Activated T-helper 17 cell treated with anti-CD3 and anti-CD28 coated beads, Interleukin-2, amount 50 U/mL, for 72 hours (primary cell): ENCODE data around the gene ACBD3. TPM values are rescaled to one million over a fixed set of nuclear protein-coding genes. Genes with fewer than 3 reads are reported as not detected.
A peak's percentile ranks its signal among the peaks of the same experiment; 100 is the strongest.

Experiments
- ATAC-seq: fragments of 150-1000 bp; cut with Tn5 transposase; replicated peaks from 2 replicates; pipeline ENCODE4 v1.10.0; 2021; ENCODE audit warnings: mild to moderate bottlenecking, moderate library complexity
- H3K27ac Mint-ChIP-seq: one replicate; pipeline ENCODE4 v1.8.0; 2022; ENCODE audit warnings: mixed read lengths
- H3K27me3 Mint-ChIP-seq: one replicate; pipeline ENCODE4 v1.8.0; 2022; ENCODE audit warnings: mixed read lengths
- H3K36me3 Mint-ChIP-seq: one replicate; pipeline ENCODE4 v1.8.0; 2022; ENCODE audit warnings: low read depth, mild to moderate bottlenecking, mixed read lengths
- H3K4me1 Mint-ChIP-seq: one replicate; pipeline ENCODE4 v1.8.0; 2022; ENCODE audit warnings: mixed read lengths
- H3K4me3 Mint-ChIP-seq: one replicate; pipeline ENCODE4 v1.8.0; 2022; ENCODE audit warnings: mild to moderate bottlenecking, mixed read lengths
- H3K9me3 Mint-ChIP-seq: one replicate; pipeline ENCODE4 v1.8.0; 2022; ENCODE audit warnings: mixed read lengths
- total RNA-seq, 2 donors: library from RNA; stranded (reverse); gene quantifications; one replicate each; pipeline ENCODE4 v1.2.3, GENCODE V29; 2022

The ACBD3 gene
- 10 to 100 TPM; 20.3 to 23.9 TPM for total RNA-seq

DNA sequence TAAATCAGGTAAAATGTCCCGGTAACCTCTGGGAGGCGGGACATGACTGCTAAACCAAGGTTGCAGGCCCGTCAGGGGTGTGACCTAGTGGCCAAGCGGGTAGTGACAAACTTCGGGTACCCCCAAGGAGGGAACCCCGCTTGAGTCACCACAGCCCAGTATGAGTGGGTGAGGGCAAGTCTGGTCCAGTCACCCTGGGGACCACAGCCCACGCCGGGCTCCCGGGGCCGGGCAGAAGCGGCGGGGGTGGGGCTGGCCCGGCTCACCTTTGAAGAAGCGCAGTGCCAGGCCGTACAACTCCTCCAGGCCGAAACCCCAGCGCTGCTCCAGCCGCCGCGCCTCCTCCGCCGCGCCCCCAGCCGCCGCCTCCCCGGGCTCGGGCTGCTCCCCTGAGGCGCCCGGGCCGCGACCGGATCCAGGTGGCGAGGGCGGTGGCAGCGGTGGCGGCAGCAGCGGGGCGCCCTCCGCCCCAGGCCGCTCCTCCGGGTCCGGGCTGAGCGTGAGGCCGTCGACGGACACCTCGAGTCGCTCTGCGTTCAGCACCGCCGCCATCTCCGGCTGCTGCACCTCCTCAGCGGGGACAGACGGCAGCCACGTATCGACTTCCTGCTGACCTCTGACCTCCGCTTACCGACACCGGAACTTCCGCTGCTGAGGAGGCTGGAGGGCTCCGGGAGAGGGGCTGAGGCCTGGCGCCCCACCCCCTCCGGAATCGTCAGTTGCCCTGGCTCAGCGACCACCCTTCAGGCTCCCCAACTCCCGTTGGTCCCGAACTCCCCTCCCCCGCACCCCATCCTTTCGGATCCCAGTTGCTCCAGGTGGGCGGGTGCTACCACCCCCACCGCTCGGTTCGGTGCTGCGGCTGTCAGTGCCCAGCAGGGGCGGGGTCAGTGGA, at the start of gene ACBD3:
TSS of gene ACBD3 (minus strand) at position 618 of the 895 bp plus-strand sequence. CDS start at position 552, 66 bp downstream.
- Mint-ChIP-seq H3K9me3 (no peaks in the 10 kb centered on the region), H3K27me3 (no peaks in the 10 kb centered on the region), H3K4me3 (peak within 1 kb of the TSS; percentile 98), H3K36me3 (peaks cover 36% of the 10 kb centered on the region), H3K27ac (peak within 1 kb of the TSS; percentile 97), H3K4me1 (peaks cover 21% of the 10 kb centered on the region)
- peak; percentile 95 for ATAC-seq

DNA sequence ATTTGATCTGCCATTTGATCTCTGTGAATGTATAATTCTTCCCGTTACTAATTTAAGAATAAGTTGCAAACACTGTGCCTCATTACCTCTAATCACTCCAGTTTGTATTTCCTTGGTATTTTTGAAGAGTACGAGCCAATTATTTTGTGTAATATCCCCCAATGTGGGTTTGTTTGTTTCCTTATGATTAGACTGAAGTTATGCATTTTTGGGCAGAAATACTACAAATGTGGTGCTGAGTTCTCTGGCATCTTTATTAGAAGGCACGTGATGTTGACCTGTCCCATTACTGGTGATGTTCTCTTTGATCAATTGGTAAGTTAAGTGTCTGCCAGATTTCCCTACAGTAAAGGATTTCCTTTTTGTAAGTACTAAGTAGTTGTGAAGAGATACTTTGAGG, 47.3 kb upstream of the ACBD3 start:
- no peaks in the 10 kb centered on the region for H3K4me1 Mint-ChIP-seq
- no peaks in the 10 kb centered on the region for H3K9me3 Mint-ChIP-seq
- H3K36me3 Mint-ChIP-seq: peaks cover 50% of the 10 kb centered on the region
- no peak overlapping the region for H3K27ac Mint-ChIP-seq
- no peak overlapping the region for H3K4me3 Mint-ChIP-seq
- H3K27me3 Mint-ChIP-seq: no peaks in the 10 kb centered on the region
- ATAC-seq: no peak

DNA sequence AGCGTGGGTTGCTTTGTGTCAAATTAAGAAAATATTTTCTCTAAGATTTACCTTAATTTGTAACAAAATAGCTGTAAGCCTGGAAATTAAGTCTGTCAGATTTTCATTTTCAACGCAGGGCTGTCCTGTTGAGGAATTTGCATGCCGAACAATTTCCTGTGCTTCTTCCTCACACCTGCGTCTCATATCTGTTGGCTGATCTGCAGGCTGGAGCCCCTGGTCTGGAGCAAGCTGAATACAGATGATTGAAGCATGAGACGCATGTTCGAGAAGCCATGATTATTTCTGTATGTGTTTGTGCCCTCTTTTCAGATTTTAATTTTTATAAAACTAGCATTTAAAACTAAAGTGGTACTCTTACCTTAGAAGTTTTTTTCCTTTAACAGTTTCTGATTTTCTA, 46.8 kb upstream of the ACBD3 start:
- no peaks in the 10 kb centered on the region for H3K4me1 Mint-ChIP-seq
- no peak for ATAC-seq
- H3K27me3 Mint-ChIP-seq: no peaks in the 10 kb centered on the region

DNA sequence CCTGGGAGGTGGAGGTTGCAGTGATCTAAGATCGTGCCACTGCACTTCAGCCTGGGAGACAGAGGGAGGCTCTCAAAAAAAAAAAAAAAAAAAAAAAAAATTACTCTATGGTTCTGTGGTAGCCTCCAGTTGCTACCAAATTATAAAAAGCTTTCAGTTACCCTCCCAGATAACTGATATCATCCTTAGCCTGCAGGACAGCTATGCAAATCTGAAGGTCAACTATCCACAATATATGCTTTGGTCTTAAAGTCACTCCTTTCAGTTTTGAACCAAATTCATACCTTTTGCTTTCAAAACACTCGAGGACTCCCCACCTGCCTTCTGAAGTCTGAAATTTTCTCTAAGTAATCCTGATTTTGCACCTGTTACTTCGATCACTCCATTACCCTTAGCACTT, 40.1 kb upstream of the ACBD3 start:
- Mint-ChIP-seq H3K27me3 (peaks cover 21% of the 10 kb centered on the region), H3K4me1 (no peaks in the 10 kb centered on the region), H3K36me3 (peaks cover 5% of the 10 kb centered on the region), H3K9me3 (no peaks in the 10 kb centered on the region), H3K27ac (no peak overlapping the region), H3K4me3 (no peak overlapping the region)
- ATAC-seq: no peak

More for the DNA sequence above, 46.8 kb upstream of the ACBD3 start:
- H3K36me3 Mint-ChIP-seq: peaks cover 44% of the 10 kb centered on the region
- H3K9me3 Mint-ChIP-seq: no peaks in the 10 kb centered on the region
- H3K4me3 Mint-ChIP-seq: no peak overlapping the region
- H3K27ac Mint-ChIP-seq: no peak overlapping the region

DNA sequence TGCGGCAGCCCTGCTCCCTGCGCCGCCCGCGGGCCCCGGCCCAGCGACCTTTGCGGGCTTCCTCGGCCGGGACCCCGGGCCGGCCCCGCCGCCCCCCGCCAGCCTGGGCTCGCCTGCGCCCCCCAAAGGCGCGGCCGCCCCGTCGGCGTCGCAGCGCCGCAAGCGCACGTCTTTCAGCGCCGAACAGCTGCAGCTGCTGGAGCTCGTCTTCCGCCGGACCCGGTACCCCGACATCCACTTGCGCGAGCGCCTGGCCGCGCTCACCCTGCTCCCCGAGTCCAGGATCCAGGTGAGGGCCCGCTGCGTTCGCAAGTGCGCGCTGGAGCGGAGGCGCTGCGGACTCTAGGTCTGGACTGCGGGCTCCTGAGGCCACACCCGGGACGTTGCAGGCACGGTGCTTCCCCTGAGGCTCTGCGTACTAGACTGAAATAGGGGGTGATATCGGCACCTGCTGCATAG, 37.3 kb upstream of the ACBD3 start:
- peak overlapping the region; percentile 70 for H3K4me3 Mint-ChIP-seq
- ATAC-seq: peak; percentile 55
- H3K27me3 Mint-ChIP-seq: peaks cover 25% of the 10 kb centered on the region
- H3K9me3 Mint-ChIP-seq: no peaks in the 10 kb centered on the region
- H3K4me1 Mint-ChIP-seq: no peaks in the 10 kb centered on the region
- no peaks in the 10 kb centered on the region for H3K36me3 Mint-ChIP-seq
- H3K27ac Mint-ChIP-seq: no peak overlapping the region

DNA sequence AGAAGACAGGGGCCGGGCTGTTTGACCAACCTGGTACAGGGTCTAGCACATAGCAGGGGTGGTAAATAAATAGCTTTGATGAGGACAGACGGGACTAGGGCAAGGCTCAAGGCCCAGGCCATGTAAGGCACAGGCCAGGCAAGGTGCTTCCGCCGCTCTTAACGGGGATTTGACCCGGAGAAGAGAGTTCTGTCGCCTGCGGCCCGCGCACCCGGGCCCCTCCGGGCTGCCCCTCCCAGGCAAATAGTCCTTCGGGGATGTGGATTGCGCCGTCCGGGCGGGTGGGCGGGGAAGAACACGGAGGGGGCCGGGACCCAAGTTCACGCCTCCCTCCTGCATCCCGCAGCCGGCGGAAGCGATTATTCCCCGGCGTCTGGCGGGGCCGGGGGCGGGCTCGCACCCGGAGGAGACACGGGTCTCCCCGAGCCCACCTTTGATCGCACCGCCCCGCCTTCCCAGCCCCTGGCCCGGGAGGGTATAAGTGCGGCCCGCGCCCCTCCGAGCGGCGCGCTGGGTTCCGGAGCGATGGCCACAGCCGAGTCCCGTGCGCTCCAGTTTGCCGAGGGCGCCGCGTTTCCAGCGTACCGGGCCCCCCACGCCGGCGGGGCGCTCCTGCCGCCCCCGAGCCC, 36.7 kb upstream of the ACBD3 start, which contains the start of gene MIXL1:
TSS of gene MIXL1 (plus strand) at position 508 of the 629 bp plus-strand sequence. CDS start at position 526, 18 bp downstream.
- Mint-ChIP-seq H3K9me3 (no peaks in the 10 kb centered on the region), H3K4me3 (peak within 1 kb of the TSS; percentile 70), H3K27me3 (peaks cover 25% of the 10 kb centered on the region), H3K36me3 (no peaks in the 10 kb centered on the region), H3K27ac (no peak within 1 kb of the TSS), H3K4me1 (no peaks in the 10 kb centered on the region)
- peak; percentile 18 for ATAC-seq

DNA sequence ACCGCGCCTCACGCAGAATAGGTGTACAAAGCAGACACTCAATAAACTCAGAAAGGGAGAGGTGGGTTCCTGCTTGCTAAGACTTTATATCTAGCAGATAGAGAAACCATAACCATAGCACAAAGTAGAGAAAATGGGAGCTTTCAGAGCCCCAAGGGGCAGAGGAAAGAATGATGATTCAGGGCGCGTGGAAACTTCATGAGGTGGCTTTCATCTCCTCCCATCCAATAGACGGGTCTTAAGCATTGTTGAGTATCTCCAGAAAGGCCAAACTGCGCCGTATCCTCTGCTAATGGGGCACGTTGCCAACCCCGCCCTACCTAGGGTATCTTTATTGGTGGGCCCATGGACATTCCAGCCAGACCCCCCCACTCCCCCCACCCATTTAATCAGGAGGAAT, 36.1 kb upstream of the ACBD3 start:
- no peak for ATAC-seq
- Mint-ChIP-seq H3K9me3 (no peaks in the 10 kb centered on the region), H3K36me3 (no peaks in the 10 kb centered on the region), H3K4me1 (no peaks in the 10 kb centered on the region), H3K4me3 (peak overlapping the region; percentile 25), H3K27ac (no peak overlapping the region), H3K27me3 (peaks cover 25% of the 10 kb centered on the region)

DNA sequence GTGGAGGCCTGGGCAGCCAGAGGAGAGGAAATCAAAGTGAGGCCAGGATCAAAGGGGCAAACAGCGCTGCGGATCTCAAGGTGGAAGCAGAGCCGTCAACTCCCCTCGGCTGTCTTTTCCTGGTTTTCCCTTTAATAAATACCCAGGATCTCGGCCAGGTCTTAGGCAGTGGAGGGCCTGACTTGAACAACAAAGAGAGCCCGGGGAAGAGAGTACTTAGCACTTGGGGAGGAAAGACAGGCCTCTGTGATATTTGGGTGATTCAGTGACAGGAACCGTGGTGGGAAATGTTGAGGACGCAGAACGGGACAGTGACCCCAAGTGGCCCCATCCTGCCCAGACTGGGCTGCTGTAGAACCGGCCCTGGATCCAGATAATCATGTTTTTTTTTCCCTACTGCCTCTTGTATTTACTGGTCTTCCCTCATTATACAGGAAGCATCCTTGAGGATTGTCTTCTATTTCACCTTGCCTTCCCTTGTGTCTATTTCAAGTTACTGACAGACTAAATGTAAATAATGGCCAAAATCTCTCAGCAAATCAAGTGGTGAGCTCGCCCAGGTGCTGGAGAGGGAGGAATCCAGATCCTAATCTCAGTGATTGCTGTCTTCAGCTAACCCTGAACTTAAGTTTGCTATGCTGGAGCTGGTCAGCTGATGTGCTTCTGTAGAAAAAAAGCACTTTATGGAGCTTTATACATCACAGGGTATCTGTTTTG, 34.1 kb upstream of the ACBD3 start:
- no peak for ATAC-seq
- H3K9me3 Mint-ChIP-seq: no peaks in the 10 kb centered on the region
- H3K4me3 Mint-ChIP-seq: no peak overlapping the region
- H3K4me1 Mint-ChIP-seq: no peaks in the 10 kb centered on the region
- no peak overlapping the region for H3K27ac Mint-ChIP-seq
- H3K27me3 Mint-ChIP-seq: peaks cover 20% of the 10 kb centered on the region
- H3K36me3 Mint-ChIP-seq: no peaks in the 10 kb centered on the region

DNA sequence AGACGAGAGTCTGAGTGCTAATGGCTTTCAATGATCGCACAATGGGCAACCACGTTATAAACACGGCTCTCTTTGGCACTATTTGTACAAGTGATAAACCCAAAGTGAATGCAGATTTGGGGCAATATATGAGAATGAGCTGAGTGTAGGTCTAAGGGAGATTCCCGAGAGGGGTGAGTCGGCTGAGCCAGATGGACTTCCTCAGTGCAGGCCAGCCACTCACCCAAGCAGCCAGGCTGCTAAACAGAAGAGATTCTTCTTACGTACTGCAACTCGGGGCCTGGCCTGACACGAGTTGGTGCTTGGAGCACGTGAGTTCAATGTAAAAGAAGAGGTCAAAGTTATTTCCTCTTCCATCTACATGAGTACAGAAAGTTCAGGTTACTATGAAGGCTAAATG, 30.7 kb upstream of the ACBD3 start:
- H3K9me3 Mint-ChIP-seq: no peaks in the 10 kb centered on the region
- no peak overlapping the region for H3K27ac Mint-ChIP-seq
- peaks cover 9% of the 10 kb centered on the region for H3K27me3 Mint-ChIP-seq
- H3K36me3 Mint-ChIP-seq: no peaks in the 10 kb centered on the region
- no peak overlapping the region for H3K4me3 Mint-ChIP-seq
- no peak for ATAC-seq
- H3K4me1 Mint-ChIP-seq: no peaks in the 10 kb centered on the region

DNA sequence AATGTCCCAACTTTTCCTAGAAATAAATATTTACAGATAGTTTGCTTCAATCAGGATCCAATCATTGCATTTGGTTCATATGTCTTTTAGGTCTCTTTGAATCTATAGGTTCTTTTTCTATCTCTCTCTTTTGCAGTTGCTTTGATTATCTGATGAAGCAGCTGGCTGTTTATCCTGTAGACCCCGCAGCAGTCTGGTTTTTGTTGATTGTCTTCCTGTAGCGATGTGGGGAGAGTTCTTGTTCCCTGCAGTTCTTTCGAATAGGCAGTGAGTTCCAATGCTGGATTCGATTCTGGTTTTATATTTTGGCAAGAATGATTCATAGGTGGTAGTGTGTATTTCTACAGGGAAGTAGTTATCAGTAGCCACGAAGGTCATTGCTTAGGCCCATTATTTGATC, 29.5 kb upstream of the ACBD3 start:
- Mint-ChIP-seq H3K9me3 (no peaks in the 10 kb centered on the region), H3K4me1 (no peaks in the 10 kb centered on the region), H3K27me3 (peaks cover 4% of the 10 kb centered on the region), H3K27ac (peak overlapping the region; percentile 17), H3K36me3 (no peaks in the 10 kb centered on the region), H3K4me3 (no peak overlapping the region)
- no peak for ATAC-seq

DNA sequence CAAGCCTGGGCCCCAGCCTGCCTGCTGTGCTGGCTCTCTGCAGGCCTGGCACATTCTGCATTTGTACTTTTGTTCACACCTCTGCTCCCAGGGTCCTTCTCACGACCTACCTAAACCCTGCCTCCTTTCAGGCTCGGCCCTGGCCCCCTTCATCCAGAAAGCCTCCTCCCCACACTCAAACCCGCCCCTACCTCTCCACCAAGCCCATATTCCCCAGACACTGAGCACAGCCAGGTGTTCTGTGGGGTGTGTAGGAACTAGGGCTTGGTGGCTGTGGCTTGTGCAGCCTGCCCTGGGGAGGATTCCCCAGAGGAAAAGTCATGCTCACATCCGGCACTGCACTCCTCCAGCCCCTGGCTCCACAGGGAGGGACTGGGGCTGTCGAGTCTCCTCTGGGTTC, 28.7 kb upstream of the ACBD3 start:
- no peaks in the 10 kb centered on the region for H3K36me3 Mint-ChIP-seq
- no peak for ATAC-seq

DNA sequence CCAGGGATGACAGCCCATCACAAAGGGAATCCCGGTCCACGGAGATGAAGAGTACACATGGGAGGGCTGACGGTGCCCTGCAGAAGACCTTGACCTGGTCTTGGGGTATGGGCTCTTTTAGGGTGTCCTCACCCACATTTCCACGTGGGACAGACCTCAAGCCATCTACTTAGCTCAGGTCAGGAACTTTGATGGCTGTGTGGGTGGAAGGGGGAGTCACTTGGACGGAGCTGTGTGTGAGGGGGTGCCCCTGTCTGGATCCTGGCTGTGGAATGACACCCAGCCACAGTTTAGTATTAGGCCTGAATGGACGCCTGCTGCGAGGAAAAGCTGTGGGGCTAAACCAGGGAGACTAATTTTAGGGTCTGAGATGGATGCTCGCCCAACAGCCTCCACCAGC, 26.0 kb upstream of the ACBD3 start:
- Mint-ChIP-seq H3K36me3 (no peaks in the 10 kb centered on the region), H3K4me3 (no peak overlapping the region)
- ATAC-seq: no peak

More for the DNA sequence above, 28.7 kb upstream of the ACBD3 start:
- H3K4me1 Mint-ChIP-seq: no peaks in the 10 kb centered on the region
- H3K27me3 Mint-ChIP-seq: peaks cover 4% of the 10 kb centered on the region
- no peak overlapping the region for H3K4me3 Mint-ChIP-seq
- no peaks in the 10 kb centered on the region for H3K9me3 Mint-ChIP-seq
- peak overlapping the region; percentile 17 for H3K27ac Mint-ChIP-seq

DNA sequence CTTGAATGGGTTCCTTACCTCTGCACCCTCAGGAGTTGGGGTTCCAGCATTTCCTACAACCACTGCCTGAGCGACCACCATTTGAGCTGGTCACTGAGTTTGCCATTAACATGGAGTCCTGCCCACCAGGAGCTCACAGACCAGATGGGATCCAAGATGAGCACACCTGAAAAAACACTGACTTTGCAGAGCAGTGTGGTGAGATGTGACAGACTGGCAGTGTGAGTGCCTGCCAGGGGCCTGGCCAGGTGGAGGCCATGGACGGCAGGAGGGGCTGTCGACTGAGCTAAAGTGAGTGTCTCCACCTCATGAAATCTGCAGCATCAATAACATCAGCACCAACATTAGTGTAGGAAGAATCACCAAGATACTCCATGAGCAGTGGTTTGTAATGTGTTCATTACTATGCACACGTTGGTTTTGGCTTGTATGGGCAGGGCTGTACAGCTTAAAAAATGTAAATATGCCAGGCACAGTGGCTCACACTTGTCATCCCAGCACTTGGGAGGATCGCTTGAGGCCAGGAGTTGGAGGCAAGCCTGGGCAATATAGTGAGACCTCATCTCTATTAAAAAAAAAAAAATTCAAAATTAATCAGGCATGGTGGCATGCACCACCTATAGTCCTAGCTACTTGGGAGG, 24.8 kb upstream of the ACBD3 start:
- H3K27ac Mint-ChIP-seq: no peak overlapping the region
- ATAC-seq: no peak
- H3K27me3 Mint-ChIP-seq: no peaks in the 10 kb centered on the region
- H3K36me3 Mint-ChIP-seq: no peaks in the 10 kb centered on the region
- no peaks in the 10 kb centered on the region for H3K9me3 Mint-ChIP-seq
- no peaks in the 10 kb centered on the region for H3K4me1 Mint-ChIP-seq
- no peak overlapping the region for H3K4me3 Mint-ChIP-seq

More for the DNA sequence above, 26.0 kb upstream of the ACBD3 start:
- Mint-ChIP-seq H3K27ac (no peak overlapping the region), H3K27me3 (no peaks in the 10 kb centered on the region), H3K9me3 (no peaks in the 10 kb centered on the region), H3K4me1 (no peaks in the 10 kb centered on the region)

DNA sequence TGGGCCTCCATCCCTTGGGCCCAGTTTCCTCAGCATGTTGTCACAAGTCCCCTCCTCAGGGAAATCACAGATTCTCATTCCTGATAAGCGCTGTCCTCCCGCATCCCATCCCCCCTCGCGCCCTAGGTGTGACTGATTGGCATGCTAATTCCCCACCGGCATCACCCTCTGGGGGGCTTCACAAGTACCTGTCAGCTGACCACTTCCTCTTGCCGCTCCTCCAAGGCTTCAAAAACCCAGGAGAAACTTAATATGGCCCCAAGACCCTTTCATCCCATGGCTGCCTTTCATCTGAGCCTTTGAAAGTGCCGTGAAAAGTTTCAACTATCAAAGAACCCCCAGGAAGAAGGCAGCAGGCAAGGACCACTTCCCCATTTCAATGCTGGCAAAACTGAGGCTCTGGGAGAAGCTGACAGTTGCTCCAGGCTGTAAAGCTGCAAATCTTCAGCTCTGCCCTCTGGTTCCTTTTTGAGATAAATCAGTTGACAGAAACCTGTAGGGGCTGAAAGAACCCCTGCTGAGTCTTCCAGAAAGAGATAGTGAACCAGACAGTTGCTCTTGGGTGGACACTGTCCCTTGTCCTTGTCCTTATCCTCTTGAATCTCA, 24.1 kb upstream of the ACBD3 start:
- H3K27ac Mint-ChIP-seq: no peak overlapping the region

More for the DNA sequence above, 24.1 kb upstream of the ACBD3 start:
- Mint-ChIP-seq H3K27me3 (no peaks in the 10 kb centered on the region), H3K4me1 (no peaks in the 10 kb centered on the region), H3K4me3 (no peak overlapping the region), H3K36me3 (no peaks in the 10 kb centered on the region), H3K9me3 (no peaks in the 10 kb centered on the region)
- ATAC-seq: no peak
